Lower leg skin (tissue), 4 donors: Measurements from ENCODE around the gene CHGA. TPM values are rescaled to one million over a fixed set of nuclear protein-coding genes. Genes with fewer than 3 reads are reported as not detected.

Experiments
- DNase-seq, 2 donors: peaks; one replicate each; pipeline ENCODE4 v3.0.0-alpha.2; 2019; ENCODE audit warnings: low spot score in 2 of 2
- H3K4me3 ChIP-seq: fragments of 200-600 bp; sonication (generic); 2 replicates; pipeline ENCODE4 v1.5.1; 2017; ENCODE audit warnings: mild to moderate bottlenecking, low read depth; ENCODE audit not compliant: poor library complexity, severe bottlenecking
- POLR2A ChIP-seq, 2 donors: fragments of 450-650 bp; IDR thresholded peaks; one replicate each; pipeline ENCODE4 v1.6.1; 2016 to 2017; ENCODE audit warnings: antibody characterized with exemption in 2 of 2, mild to moderate bottlenecking in 1 of 2, moderate library complexity in 1 of 2
- WGBS, 2 donors: methylation state at CpG; one replicate each; pipeline ENCODE4 v1.1.5; 2018; 5-methylcytosine and 5-hydroxymethylcytosine counted together
- intact Hi-C: fragments of 100-400 bp; cut with DNase I; formaldehyde crosslinking; loops from one replicate; pipeline ENCODE4 v1.15.0; 2023; ENCODE audit warnings: low total_unique reads
- total RNA-seq, 4 donors: library from RNA; depleted of rRNA; stranded (reverse); fragments of >200 nt; gene quantifications; one replicate each; pipeline ENCODE4 v1.1.0, GENCODE V29; 2016
- TF ChIP-seq, protein P1 (sequence below), 3 donors: fragments of 450-650 bp; IDR thresholded peaks; one replicate each; pipeline ENCODE4 v1.5.1; 2016; ENCODE audit warnings: antibody characterized with exemption in 3 of 3, mild to moderate bottlenecking in 3 of 3, moderate library complexity in 2 of 3

CHGA gene
- total RNA-seq, 4 donors from 2014 or later = 0.17 to 1.6 (median 1.5) TPM; not detected in 1

DNA sequence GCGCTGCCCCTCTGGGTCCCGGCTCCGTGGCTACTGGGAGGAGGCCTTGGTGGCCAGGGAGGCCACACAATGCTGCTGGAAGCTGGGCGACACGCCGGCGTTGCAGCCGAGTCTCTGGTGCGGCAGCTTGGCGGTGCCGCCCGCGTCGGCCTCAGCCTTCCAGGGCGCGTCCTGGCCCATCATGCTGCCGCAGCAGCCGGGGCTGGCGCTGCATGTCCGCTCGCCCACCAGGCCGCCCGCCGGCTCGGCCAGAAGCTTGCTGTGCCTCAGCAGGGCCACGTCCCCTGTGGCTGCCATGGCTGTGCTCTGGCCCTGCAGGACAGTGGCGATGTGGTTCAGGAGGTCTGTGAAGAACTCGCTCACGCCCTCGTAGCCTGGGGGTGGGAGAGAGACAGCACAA is 18.6 kb downstream of the CHGA start:
- no peak for DNase-seq
- no peak overlapping the region for H3K4me3 ChIP-seq
- intact Hi-C loops = no loop called here
- TF ChIP-seq POLR2A (IDR thresholded peaks at IDR 0.05) = no peak
- TF ChIP-seq, protein P1, sequence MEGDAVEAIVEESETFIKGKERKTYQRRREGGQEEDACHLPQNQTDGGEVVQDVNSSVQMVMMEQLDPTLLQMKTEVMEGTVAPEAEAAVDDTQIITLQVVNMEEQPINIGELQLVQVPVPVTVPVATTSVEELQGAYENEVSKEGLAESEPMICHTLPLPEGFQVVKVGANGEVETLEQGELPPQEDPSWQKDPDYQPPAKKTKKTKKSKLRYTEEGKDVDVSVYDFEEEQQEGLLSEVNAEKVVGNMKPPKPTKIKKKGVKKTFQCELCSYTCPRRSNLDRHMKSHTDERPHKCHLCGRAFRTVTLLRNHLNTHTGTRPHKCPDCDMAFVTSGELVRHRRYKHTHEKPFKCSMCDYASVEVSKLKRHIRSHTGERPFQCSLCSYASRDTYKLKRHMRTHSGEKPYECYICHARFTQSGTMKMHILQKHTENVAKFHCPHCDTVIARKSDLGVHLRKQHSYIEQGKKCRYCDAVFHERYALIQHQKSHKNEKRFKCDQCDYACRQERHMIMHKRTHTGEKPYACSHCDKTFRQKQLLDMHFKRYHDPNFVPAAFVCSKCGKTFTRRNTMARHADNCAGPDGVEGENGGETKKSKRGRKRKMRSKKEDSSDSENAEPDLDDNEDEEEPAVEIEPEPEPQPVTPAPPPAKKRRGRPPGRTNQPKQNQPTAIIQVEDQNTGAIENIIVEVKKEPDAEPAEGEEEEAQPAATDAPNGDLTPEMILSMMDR (IDR thresholded peaks at IDR 0.05) = no peak
- 96 to 98% methylated on average over 11 to 12 of the region's 30 CpGs for WGBS, 2 donors

DNA sequence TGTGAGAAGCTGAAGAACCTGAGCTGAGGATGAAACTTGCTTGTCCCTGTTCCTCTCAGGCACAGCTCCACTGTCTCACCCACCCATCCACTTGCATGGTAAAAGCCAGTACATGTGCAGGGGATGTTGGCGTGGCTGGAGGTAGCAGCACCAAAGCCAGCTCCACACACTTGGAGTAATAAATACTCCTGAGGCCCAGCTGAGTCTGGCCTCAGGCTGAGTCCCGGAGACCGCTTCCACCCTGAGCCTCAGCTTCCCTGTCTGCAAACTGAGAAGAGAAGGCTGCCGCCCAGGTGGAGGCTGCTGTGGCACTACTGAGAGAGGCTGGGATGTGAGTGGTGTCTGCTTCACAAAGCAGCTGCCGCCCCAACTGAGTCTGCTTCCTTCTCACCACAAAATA is 19.2 kb downstream of the CHGA start:
- intact Hi-C loops = no loop called here
- WGBS, 2 donors = 89 to 95% methylated on average over 3 to 4 of the region's 5 CpGs

DNA sequence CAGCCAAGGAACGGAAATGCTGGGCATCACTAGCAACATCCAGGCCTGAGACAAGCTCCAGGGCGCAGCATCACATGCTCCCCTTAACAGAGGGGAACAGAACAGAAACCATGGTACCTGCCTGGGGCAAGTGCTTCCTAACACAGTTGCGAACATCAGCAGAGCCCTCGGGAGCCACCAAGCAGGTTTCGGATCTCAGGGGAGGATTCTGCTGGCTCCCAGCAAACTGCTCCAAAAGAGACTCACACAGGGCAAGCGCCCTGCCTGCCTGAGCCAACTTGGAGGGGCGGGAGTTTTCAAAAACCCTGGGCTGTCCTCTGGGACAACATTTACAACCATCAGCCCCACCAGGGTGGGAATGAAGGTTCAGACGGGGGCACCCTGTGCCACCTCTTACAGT is 19.6 kb downstream of the CHGA start:
- no peak overlapping the region for H3K4me3 ChIP-seq
- intact Hi-C loops = no loop called here
- no peak for DNase-seq
- WGBS, 2 donors = 70 to 78% methylated on average over 8 of the region's 8 CpGs
- no peak for TF ChIP-seq POLR2A (IDR thresholded peaks at IDR 0.05)
- TF ChIP-seq, protein P1 (IDR thresholded peaks at IDR 0.05) = no peak

More for the DNA sequence above, 19.2 kb downstream of the CHGA start:
- no peak overlapping the region for H3K4me3 ChIP-seq
- TF ChIP-seq, protein P1 (IDR thresholded peaks at IDR 0.05) = no peak
- no peak for TF ChIP-seq POLR2A (IDR thresholded peaks at IDR 0.05)
- DNase-seq = no peak

DNA sequence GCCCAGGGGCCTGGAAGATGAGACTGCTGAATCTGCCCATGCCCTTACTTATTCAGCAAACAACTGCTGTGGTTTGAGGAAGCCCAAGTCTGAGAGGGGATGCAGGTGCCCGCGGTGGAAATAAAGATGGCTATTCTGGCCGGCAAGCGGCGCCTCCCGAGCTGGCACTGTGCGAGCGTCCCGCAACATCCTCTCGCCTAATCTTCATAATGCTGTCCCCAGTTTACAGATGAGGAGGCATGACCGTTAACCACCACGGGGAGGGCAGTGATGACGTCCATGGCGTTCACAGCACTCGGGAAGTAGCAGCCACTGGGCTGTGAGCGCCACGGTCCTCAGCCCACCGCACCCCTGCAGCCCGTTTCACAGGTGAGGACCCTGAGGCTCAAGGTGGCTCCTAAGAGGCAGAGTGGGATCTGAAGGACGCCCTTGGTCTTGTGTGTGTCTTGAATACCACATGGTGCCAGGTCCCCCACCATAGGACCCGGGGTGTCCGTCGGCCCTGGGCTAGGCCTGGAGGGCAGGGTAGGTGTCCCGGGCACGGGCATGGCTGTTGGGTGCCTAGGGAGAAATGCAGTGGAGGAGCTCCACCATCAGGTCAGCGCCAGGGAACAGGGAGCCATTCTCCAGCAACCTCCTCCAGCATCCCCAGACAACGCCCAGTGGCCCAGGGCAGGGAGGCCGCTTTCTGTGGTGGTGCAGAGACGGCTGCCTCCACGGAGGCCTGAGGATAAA is 20.2 kb downstream of the CHGA start:
- H3K4me3 ChIP-seq = no peak overlapping the region
- intact Hi-C loops = no loop called here
- WGBS, 2 donors = 90 to 92% methylated on average over 27 to 28 of the region's 30 CpGs
- TF ChIP-seq POLR2A (IDR thresholded peaks at IDR 0.05) = no peak
- TF ChIP-seq, protein P1 (IDR thresholded peaks at IDR 0.05) = no peak
- no peak for DNase-seq

DNA sequence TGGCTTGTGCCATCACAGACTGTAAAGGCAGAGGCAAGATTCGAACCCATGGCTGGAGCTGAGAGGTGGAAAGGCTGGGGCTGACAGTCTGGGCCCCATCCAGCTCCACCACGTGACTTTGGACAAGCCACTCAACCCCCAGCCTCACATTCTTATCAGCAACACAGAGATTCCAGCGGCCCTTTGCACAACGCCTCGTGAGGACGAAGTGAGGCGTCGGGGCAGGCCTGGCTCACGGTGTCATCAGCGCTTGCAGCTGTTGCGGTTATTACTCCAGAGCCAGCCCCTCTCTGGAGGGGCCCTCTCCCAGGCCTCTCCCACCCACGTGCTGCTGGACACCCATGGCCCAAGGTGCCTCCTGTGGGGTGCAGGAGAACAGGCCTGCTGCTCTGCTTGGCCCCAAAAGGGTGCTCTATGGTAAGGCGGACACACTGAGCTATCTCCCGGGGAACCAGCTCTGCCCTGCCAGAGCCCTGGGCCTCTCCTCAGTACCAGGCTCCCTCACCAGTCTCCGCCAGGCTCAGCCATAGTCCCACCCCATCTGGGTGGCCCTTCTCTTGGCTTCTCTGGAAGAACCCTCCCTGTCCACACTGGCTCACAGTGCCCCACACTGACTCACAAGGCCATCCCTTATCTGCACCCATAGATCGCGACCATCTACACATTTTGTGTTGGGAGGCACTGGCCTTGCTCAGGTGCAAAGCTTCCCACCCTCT is 21.1 kb downstream of the CHGA start:
- DNase-seq = no peak
- TF ChIP-seq, protein P1 (IDR thresholded peaks at IDR 0.05) = no peak
- no peak for TF ChIP-seq POLR2A (IDR thresholded peaks at IDR 0.05)
- intact Hi-C loops = no loop called here
- H3K4me3 ChIP-seq = no peak overlapping the region
- WGBS, 2 donors = 91 to 99% methylated on average over 17 of the region's 17 CpGs
